NOMO-1 treated with dmso at 0.1 percent for 144 hours (cell line): Measurements from ENCODE around the gene DNAH8.

Source experiments
- DNase-seq: peaks from one replicate; lab custom pipeline; 2025; ENCODE audit not compliant: unreplicated experiment; lab: John Stamatoyannopoulos, UW

DNAH8 gene

GRCh38 chr6:39004801-39005200 is 289.7 kb downstream of the DNAH8 start:
- DNase-seq, result no peak

GRCh38 chr6:39005774-39006173 is 290.7 kb downstream of the DNAH8 start:
- no peak for DNase-seq

DNA sequence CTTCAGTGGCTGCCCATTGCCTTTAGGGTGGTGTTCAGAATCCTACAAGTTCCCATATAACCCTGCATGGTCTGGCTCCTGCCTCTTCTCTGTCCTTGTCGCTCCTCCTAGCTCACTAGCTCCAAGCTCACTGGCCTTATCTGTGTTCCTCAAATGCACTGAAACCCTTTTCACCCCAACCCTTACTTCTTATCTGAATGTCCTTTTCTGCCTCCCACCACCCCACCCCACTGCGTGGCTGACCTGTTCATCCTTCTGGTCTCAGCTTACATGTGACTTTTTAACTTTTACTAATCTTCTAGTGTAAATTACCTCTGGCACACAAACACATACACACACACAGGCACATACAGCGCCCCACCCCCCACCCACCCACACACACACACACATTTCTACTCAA is 292.5 kb downstream of the DNAH8 start:
- no peak for DNase-seq

- no peak for DNase-seq
Measured at GRCh38 chr6:39008737-39009136, 293.6 kb downstream of the DNAH8 start.

GRCh38 chr6:39009476-39009875 is 294.4 kb downstream of the DNAH8 start:
- DNase-seq, result no peak

GRCh38 chr6:39016839-39017546 is 301.9 kb downstream of the DNAH8 start:
- DNase-seq, result no peak

- DNase-seq, result no peak
Measured at GRCh38 chr6:39017547-39017880, 302.4 kb downstream of the DNAH8 start.

DNA sequence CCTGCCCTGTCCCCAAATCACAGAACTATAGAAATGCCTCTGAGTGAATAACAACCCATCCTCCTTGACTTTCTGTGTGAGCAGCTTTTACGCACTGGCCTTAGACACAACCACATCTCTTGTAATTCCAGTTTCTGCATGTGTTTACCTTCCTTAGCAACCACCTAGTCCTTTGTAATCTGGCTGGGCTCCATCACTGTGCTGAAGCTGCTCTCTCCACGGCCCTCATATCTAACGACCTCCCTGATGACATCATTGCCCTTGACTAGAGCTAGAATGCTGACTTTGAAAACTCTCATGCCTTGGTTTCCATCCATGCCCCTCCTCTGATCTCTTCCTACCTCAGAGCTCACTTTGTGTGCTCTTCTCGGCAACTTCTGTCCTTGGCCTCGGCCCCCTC is 303.0 kb downstream of the DNAH8 start:
- no peak for DNase-seq

DNA sequence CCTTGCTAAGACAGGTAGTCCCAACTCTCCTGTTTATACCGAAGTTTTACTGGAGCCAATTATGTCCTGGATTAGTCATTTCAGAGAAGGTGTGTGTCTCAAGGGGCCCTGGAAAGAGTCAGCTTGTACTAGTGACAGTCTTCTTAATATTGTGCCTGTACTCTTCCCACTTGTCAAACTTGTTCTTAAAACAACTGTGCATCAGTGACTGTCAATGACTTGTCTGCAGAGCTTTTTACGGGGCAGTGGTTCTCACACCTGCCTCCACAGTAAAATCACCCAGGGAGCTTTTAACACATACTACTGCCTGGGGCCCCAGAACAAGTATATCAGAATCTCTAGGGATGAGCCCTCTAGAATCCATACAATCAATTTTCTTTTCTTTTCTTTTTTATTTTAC is 305.0 kb downstream of the DNAH8 start:
- no peak for DNase-seq

- no peak for DNase-seq
Measured at GRCh38 chr6:39021041-39021440, 305.9 kb downstream of the DNAH8 start.

- DNase-seq, result no peak
Measured at GRCh38 chr6:39021779-39022178, 306.7 kb downstream of the DNAH8 start.

DNA sequence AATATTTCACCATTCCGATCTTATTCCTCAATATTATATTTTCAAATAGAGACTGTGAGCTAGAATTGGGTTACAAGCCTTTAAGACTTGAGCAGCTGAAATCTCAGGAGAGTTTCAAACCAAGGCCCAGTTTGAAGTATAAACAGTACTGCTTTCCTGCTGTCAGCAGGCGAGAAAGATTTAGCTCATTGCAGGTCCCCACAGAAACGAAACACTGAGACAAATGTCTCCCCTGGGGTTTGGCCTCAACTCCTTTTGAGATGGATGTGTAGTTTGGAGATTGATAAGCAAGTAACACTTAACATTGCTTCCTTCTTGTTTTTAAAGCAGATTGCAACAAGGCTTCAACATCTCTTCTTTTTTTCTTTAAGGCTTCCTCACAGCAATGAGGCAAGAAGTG is 311.1 kb downstream of the DNAH8 start:
- no peak for DNase-seq

DNA sequence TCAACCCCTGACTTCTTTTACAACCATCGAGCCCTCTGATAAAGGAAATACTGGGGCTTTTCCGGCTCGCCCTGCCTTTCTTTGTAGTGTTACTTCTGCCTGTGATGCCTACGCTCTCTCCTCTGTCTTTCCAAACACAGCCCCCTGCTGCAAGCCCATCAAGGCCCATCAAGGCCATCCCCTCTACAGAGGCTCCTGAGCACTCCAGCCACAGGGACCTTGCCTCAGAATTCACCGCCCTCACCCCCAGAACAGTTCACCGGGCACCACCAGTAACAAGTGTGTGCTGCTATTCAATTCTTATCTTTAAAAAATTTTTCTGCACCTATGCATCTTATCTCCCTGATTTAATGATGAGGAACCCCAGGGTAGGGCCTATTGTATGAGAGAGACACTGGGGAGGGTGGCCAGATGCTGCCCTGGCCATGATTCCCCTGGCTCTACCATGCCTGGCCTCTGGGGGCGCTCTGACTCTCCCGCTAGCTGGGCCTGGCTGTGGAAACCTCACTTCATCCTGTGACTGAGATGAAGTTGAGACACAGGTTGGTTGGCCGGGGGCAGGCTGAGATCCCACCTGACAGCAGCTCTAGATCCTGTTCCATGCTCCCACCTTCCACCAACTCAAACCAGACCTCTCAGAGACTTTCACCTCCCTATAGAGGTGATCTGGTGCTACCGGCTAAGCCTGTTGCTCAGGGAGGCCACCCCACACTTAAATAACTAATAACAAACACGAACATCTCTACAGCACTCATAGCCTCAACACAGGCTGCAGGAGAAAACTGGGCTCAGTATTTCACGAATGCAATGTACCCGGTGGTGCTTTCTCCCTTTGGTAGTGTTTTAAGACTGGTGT is 314.3 kb downstream of the DNAH8 start:
- no peak for DNase-seq

DNA sequence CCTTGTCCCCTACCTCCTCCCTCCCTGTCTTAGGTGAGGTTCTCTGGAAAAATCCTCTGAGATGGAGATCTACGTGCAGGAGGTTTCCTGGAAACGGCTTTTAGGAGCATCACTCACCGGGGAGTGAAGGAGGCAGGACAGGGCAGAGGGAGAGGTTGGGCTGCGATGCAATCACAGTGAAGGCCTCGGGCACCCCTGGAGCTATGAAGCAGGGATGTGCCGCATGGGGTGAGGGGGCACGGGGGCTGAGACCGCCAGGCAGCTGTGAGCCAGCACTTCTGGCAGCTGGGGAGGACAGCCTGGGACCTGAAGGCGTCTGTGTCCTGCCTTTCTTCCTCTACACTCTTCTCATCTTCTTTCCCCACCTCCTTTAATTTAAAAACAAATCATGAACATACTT is 320.6 kb downstream of the DNAH8 start:
- DNase-seq, result no peak

DNA sequence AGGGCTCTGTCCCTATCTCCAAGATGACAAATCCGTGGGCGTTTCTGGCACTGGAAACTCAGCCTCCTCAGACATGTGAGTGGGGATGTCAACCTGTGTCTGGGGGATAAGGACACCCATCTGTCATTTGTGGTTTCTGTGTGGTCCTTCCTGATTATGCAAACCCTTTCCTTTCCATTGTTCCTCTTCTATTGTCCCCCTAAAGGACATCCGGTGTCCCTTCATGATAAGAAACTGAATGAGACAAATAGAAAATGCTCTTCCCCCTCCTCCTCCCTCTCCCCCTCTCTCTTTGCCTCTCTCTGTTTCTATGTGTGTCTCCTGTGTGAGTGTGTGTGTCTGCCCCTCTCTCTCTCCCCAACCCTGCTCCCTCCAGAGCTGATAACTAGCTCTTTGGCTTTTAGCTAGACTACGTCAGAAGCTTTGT is 322.0 kb downstream of the DNAH8 start:
- no peak for DNase-seq

GRCh38 chr6:39037707-39038106 is 322.6 kb downstream of the DNAH8 start:
- DNase-seq, result no peak

DNA sequence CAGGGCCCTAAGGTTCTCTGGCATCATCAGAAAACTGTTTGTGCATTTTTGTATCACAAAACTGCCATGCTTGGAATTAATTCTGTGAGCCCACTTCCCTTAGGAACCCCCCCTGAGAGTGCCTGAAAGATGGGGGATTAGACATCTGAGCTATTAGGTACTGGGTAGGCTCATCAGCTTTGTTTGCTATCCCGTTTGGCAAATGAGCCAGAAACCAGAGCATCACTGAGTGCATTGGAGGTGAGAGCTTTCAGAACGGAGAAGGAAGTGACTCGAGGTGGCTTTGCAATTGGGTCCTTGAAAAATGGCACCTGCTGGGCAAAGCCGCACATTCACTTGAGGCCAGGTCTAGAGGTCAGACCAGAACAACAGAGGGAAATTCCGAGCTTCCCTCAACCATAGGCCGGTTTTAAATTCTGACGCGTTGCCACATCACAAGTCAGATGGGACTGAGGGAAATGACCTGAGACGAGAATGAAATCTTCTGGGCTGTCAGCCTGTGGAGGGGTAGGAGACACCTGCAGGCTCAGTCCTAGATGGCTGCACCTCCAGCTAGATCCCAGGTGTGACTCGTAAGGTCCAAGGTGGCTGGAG is 325.1 kb downstream of the DNAH8 start:
- DNase-seq, result no peak

DNA sequence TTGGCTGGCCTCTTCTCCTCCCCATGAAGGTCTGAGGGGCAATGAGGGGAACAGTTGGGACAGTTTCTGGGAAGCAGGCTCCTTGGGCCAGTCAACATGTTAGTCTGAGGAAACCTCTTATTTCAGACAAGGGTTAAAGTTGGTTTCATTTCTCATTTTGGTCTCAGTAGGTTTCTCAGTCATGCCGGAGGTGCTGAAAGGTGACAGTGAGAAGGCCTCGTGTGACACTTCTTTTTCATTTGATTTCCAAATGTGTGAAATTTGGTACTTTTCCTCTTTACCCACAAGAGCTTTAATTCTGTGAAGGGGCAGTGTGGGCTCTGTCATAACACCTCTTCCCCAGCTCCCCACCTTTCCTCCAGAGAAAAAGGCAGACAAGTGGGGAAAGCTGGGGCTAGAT is 326.0 kb downstream of the DNAH8 start:
- no peak for DNase-seq

GRCh38 chr6:39043776-39044175 is 328.7 kb downstream of the DNAH8 start:
- no peak for DNase-seq

DNA sequence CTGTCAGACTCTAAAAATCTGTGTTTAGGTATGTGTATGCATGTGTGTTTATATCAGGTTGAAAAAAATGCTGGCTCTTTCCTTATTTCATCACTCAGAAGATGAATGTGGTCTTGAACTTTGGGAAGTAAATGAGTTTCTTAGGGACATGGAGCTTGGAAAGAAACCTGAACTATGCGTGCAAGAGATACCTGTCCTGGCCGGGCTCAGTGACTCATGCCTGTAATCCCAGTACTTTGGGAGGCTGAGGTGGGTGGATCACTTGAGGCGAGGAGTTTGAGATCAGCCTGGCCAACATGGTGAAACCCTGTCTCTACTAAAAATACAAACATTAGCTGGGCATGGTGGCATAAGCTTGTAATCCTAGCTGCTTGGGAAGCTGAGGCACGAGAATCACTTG is 329.1 kb downstream of the DNAH8 start:
- DNase-seq, result no peak

- DNase-seq, result no peak
Measured at GRCh38 chr6:39047434-39048327, 332.6 kb downstream of the DNAH8 start.
